Mammary epithelial cell (primary cell): Measurements from ENCODE around the gene OTOF.

Experiments used
- CTCF ChIP-seq, 2 donors: IDR thresholded peaks in 1 of 2; conservative IDR thresholded peaks in 1 of 2; 2 replicates each; pipeline ENCODE4 v1.5.1; 2011 to 2012; ENCODE audit warnings: inconsistent platforms in 2 of 2, low read length in 2 of 2, mild to moderate bottlenecking in 2 of 2, control low read depth in 1 of 2, low read depth in 1 of 2; ENCODE audit not compliant: insufficient read depth in 1 of 2; ENCODE audit errors: extremely low read depth in 1 of 2
- EZH2 ChIP-seq: IDR thresholded peaks from 2 replicates; pipeline ENCODE4 v1.6.1; 2012; ENCODE audit warnings: low read length, inconsistent platforms, borderline replicate concordance

GRCh38 chr2:26472821-26473655 lies 4.9 kb downstream of the OTOF start:
- no peak for TF ChIP-seq CTCF (conservative IDR thresholded peaks at IDR 0.05 in 1 of 2, IDR thresholded peaks at IDR 0.05 in 1 of 2; ENCODE audit: extremely low read depth in 1 of 2, insufficient read depth in 1 of 2, low read depth in 1 of 2, low read length in 2 of 2)
- TF ChIP-seq EZH2 = no peak
